ENCODE data around the gene FAM120A. TPM values are rescaled to one million over a fixed set of nuclear protein-coding genes. Genes with fewer than 3 reads are reported as not detected.
A peak's percentile ranks its signal among the peaks of the same experiment; 100 is the strongest.

The FAM120A gene
- total and polyA plus RNA-seq, 2 of the 13 experiments (the other 11 are each of a cell fraction or from before 2014, with no cell fraction given), result 41.3 to 44.4 TPM

DNA sequence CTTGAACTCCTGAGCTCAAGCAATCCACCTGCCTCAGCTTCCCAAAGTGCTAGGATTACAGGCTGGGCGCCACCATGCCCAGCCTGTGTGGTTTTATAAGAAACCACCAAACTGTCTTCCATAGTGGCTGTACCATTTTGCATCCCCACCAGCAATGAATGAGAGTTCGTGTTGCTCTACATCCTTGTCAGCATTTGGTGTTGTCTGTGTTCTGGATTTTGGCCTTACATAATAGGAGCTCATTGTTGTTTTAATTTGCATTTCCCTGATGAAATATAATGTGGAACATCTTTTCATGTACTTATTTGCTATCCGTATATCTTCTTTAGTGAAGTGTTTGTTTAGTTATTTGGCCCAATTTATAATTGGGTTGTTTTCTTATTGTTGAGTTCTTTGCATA lies 154.7 kb downstream of the FAM120A start:
- Histone ChIP-seq H3K4me2 (ENCODE audit: low read depth, low read length) (no peak overlapping the region), H3K27ac (ENCODE audit: extremely low read length, insufficient read depth, low read length) (no peak overlapping the region), H3K27me3 (ENCODE audit: control insufficient read depth in 1 of 2, insufficient read depth in 2 of 2, low read length in 2 of 2) (no peaks in the 10 kb centered on the region), H3K79me2 (ENCODE audit: insufficient read depth, low read length) (peaks cover 9% of the 10 kb centered on the region), H2AFZ (ENCODE audit: low read length) (no peak overlapping the region), H3K9ac (ENCODE audit: insufficient read depth, low read depth, low read length) (no peak overlapping the region), H4K20me1 (ENCODE audit: insufficient read depth, low read length) (no peaks in the 10 kb centered on the region), H3K4me1 (ENCODE audit: insufficient read depth, low read length) (no peaks in the 10 kb centered on the region), H3K9me3 (ENCODE audit: low read length) (peaks cover 10% of the 10 kb centered on the region; the same call in 1 of the 2 replicates), H3K36me3 (replicated peaks in 1 of 2; ENCODE audit: control insufficient read depth in 1 of 2, insufficient read depth in 2 of 2, low read length in 2 of 2) (no peaks in the 10 kb centered on the region), H3K4me3 (replicated peaks in 1 of 3; ENCODE audit: insufficient read depth in 1 of 3, low read depth in 2 of 3, low read length in 3 of 3) (no peak overlapping the region)
- FAIRE-seq (no peak), DNase-seq (ENCODE audit: low spot score) (no peak), ATAC-seq (no peak)
- ChIA-PET POLR2A (no interaction called here), CTCF (ENCODE audit: low intra/inter-chr PET ratio, low total read pairs) (no interaction called here)
- TF ChIP-seq ARNTL (CRISPR knock-in tag; IDR thresholded peaks at IDR 0.05), result no peak
- peak; percentile 94 for TF ChIP-seq ZNF7 (CRISPR knock-in tag; IDR thresholded peaks at IDR 0.05)
- BruUV-seq (replicated peaks), result no TSS peak
- intact Hi-C loops (cut with micrococcal nuclease; ENCODE audit: unreplicated experiment) (no loop called here), in situ Hi-C loops (cut with HindIII; ENCODE audit: extremely low pct_ligation_motif_present, low pct_unique_long_range_greater_than_20kb) (no loop called here)
- WGBS (ENCODE audit: low lambda C conversion rate), result 80% methylated on average over 3 of the region's 3 CpGs

- no TSS peak for BruUV-seq (replicated peaks)
- ChIA-PET POLR2A (no interaction called here), CTCF (ENCODE audit: low intra/inter-chr PET ratio, low total read pairs) (no interaction called here)
- no peak for TF ChIP-seq ZNF724P (CRISPR knock-in tag; IDR thresholded peaks at IDR 0.05; ENCODE audit: borderline replicate concordance)
- no peak for TF ChIP-seq HIC2 (CRISPR knock-in tag; IDR thresholded peaks at IDR 0.05; ENCODE audit: low read depth)
- no peak for TF ChIP-seq HDAC6 (IDR thresholded peaks at IDR 0.05; ENCODE audit: low read depth, low read length)
- TF ChIP-seq ZNF160 (CRISPR knock-in tag; IDR thresholded peaks at IDR 0.05), result peak; percentile 100
- TF ChIP-seq ZBTB42 (CRISPR knock-in tag; IDR thresholded peaks at IDR 0.05), result no peak
- Histone ChIP-seq H3K27me3 (ENCODE audit: control insufficient read depth in 1 of 2, insufficient read depth in 2 of 2, low read length in 2 of 2) (no peaks in the 10 kb centered on the region), H3K4me3 (replicated peaks in 1 of 3; ENCODE audit: insufficient read depth in 1 of 3, low read depth in 2 of 3, low read length in 3 of 3) (no peak overlapping the region), H3K4me1 (ENCODE audit: insufficient read depth, low read length) (no peaks in the 10 kb centered on the region), H4K20me1 (ENCODE audit: insufficient read depth, low read length) (no peaks in the 10 kb centered on the region), H3K9ac (ENCODE audit: insufficient read depth, low read depth, low read length) (no peak overlapping the region), H3K36me3 (replicated peaks in 1 of 2; ENCODE audit: control insufficient read depth in 1 of 2, insufficient read depth in 2 of 2, low read length in 2 of 2) (no peaks in the 10 kb centered on the region), H3K27ac (ENCODE audit: extremely low read length, insufficient read depth, low read length) (no peak overlapping the region), H2AFZ (ENCODE audit: low read length) (no peak overlapping the region), H3K4me2 (ENCODE audit: low read depth, low read length) (no peak overlapping the region), H3K9me3 (ENCODE audit: low read length) (peaks cover 10% of the 10 kb centered on the region; the same call in 1 of the 2 replicates), H3K79me2 (ENCODE audit: insufficient read depth, low read length) (peaks cover 9% of the 10 kb centered on the region)
- no peak for DNase-seq (ENCODE audit: low spot score)
- no peak for ATAC-seq
- WGBS (ENCODE audit: low lambda C conversion rate), result 100% methylated on average over 1 of the region's 1 CpG
- no peak for FAIRE-seq
- in situ Hi-C loops (cut with HindIII; ENCODE audit: extremely low pct_ligation_motif_present, low pct_unique_long_range_greater_than_20kb) (no loop called here), intact Hi-C loops (cut with micrococcal nuclease; ENCODE audit: unreplicated experiment) (no loop called here)
These were observed 158.7 kb downstream of the FAM120A start for GRCh38 chr9:93610206-93610605.

Data from HepG2 (cell line).